Stomach (tissue), 4 donors: Measurements from ENCODE around the gene MBD3L4.

Experiments
- POLR2A ChIP-seq, 4 donors: fragments of 450-650 bp; IDR thresholded peaks; one replicate each; pipeline ENCODE4 v1.6.1; 2016; ENCODE audit warnings: antibody characterized with exemption in 4 of 4, control low read depth in 2 of 4, mild to moderate bottlenecking in 1 of 4, moderate library complexity in 1 of 4
- POLR2AphosphoS5 ChIP-seq, 3 donors: sonication (generic); formaldehyde crosslinking; IDR thresholded peaks; one replicate each; pipeline ENCODE4 v1.6.1; 2016; ENCODE audit warnings: antibody characterized with exemption in 3 of 3
- TF ChIP-seq, protein P1 (sequence below), 7 experiments: fragments of 450-650 bp in 4 of 7; fragments of 200-600 bp in 3 of 7; sonication (generic) in 3 of 7; IDR thresholded peaks; one replicate each; pipeline ENCODE4 v1.5.1; 2016 to 2019; ENCODE audit warnings: antibody characterized with exemption in 7 of 7, control low read depth in 2 of 7, mild to moderate bottlenecking in 1 of 7

DNA sequence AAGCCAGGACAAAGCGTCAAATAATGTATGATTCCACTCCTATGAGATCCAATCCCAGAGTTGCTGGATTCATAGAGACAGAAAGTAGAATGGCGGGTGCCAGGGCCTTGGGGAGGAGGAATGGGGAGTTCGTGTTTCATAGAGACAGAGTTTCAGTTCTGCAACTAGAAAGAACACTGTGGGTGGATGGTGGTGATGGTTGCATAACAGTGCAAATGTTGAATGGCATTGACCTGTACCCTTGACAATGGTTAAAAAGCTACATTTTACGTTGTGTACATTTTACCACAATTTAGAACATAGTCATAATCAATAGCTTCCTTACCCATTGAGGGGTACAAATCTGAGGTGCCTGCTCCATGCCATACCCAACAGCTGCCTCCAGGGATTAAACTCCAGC, 52.1 kb downstream of the MBD3L4 start:
- TF ChIP-seq, protein P1, sequence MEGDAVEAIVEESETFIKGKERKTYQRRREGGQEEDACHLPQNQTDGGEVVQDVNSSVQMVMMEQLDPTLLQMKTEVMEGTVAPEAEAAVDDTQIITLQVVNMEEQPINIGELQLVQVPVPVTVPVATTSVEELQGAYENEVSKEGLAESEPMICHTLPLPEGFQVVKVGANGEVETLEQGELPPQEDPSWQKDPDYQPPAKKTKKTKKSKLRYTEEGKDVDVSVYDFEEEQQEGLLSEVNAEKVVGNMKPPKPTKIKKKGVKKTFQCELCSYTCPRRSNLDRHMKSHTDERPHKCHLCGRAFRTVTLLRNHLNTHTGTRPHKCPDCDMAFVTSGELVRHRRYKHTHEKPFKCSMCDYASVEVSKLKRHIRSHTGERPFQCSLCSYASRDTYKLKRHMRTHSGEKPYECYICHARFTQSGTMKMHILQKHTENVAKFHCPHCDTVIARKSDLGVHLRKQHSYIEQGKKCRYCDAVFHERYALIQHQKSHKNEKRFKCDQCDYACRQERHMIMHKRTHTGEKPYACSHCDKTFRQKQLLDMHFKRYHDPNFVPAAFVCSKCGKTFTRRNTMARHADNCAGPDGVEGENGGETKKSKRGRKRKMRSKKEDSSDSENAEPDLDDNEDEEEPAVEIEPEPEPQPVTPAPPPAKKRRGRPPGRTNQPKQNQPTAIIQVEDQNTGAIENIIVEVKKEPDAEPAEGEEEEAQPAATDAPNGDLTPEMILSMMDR (IDR thresholded peaks at IDR 0.05) = no peak
- TF ChIP-seq POLR2A (IDR thresholded peaks at IDR 0.05) = no peak
- TF ChIP-seq POLR2AphosphoS5 (IDR thresholded peaks at IDR 0.05) = no peak
